SK-N-SH (cell line): ENCODE data around the gene HTRA3. TPM values are rescaled to one million over a fixed set of nuclear protein-coding genes. Genes with fewer than 3 reads are reported as not detected.

Experiments
- CTCF ChIA-PET: fragments of 300-600, 350-600 bp; formaldehyde crosslinking; extraction: SDS; loops from one replicate; lab custom pipeline; 2021; lab: Yijun Ruan, JAX
- POLR2A ChIA-PET: fragments of 350-600 bp; sonication (Branson Sonifier 250); formaldehyde crosslinking; extraction: SDS; loops from one replicate; lab custom pipeline; 2020; ENCODE audit warnings: antibody characterized with exemption, inconsistent platforms; lab: Yijun Ruan, JAX
- DNase-seq: peaks from one replicate; pipeline ENCODE4 v3.0.0; 2012
- H2AFZ ChIP-seq: fragments of 200-600 bp; sonication (generic); 2 replicates; pipeline ENCODE4 v1.8.1; 2016; ENCODE audit warnings: antibody characterized with exemption, mild to moderate bottlenecking, low read depth
- H3F3A ChIP-seq: fragments of 200-600 bp; sonication (generic); replicated peaks from 2 replicates; pipeline ENCODE3; 2016; ENCODE audit warnings: antibody characterized with exemption, mild to moderate bottlenecking; ENCODE audit not compliant: insufficient read depth
- H3K27ac ChIP-seq, 2 experiments: fragments of 200-500 bp in 1 of 2; fragments of 200-600 bp in 1 of 2; sonication (Bioruptor generic) in 1 of 2; sonication (generic), shearing (Covaris generic) in 1 of 2; 2 replicates each; pipeline versions ENCODE4 v1.5.1 to v1.6.1; 2014 to 2016; ENCODE audit warnings: low read depth in 2 of 2, inconsistent platforms in 1 of 2, low read length in 1 of 2, mild to moderate bottlenecking in 1 of 2, mixed read lengths in 1 of 2
- H3K27me3 ChIP-seq: fragments of 200-600 bp; sonication (generic), shearing (Covaris generic); 2 replicates; pipeline ENCODE4 v1.6.1; 2016; ENCODE audit warnings: mixed run types; ENCODE audit not compliant: insufficient read depth
- H3K36me3 ChIP-seq, 2 experiments: fragments of 200-500 bp in 1 of 2; fragments of 200-600 bp in 1 of 2; sonication (Bioruptor generic) in 1 of 2; sonication (generic) in 1 of 2; replicated peaks in 1 of 2; 2 replicates each; pipeline versions ENCODE3 to v1.5.1; 2014 to 2016; ENCODE audit warnings: low read length in 1 of 2, mild to moderate bottlenecking in 1 of 2; ENCODE audit not compliant: insufficient read depth in 2 of 2, control insufficient read depth in 1 of 2
- H3K4me1 ChIP-seq, 2 experiments: fragments of 200-500 bp in 1 of 2; fragments of 200-600 bp in 1 of 2; sonication (Bioruptor generic) in 1 of 2; sonication (generic), shearing (Covaris generic) in 1 of 2; 2 replicates each; pipeline versions ENCODE4 v1.5.1 to v1.6.1; 2014 to 2016; ENCODE audit warnings: low read depth in 1 of 2, low read length in 1 of 2, mixed run types in 1 of 2; ENCODE audit not compliant: insufficient read depth in 2 of 2, control insufficient read depth in 1 of 2
- H3K4me2 ChIP-seq: fragments of 200-600 bp; sonication (generic), shearing (Covaris generic); 2 replicates; pipeline ENCODE4 v1.6.1; 2017; ENCODE audit warnings: mixed run types
- H3K4me3 ChIP-seq, 2 experiments: fragments of 200-500 bp in 1 of 2; fragments of 200-600 bp in 1 of 2; sonication (Bioruptor generic) in 1 of 2; sonication (generic), shearing (Covaris generic) in 1 of 2; 2 replicates each; pipeline versions ENCODE4 v1.5.1 to v1.8.1; 2014 to 2016; ENCODE audit warnings: low read depth in 2 of 2, inconsistent platforms in 1 of 2, low read length in 1 of 2, mild to moderate bottlenecking in 1 of 2, mixed read lengths in 1 of 2, moderate library complexity in 1 of 2
- H3K79me2 ChIP-seq: fragments of 200-600 bp; sonication (generic); 2 replicates; pipeline ENCODE4 v1.8.1; 2017; ENCODE audit warnings: mild to moderate bottlenecking; ENCODE audit not compliant: insufficient read depth
- H3K9ac ChIP-seq: fragments of 200-600 bp; sonication (generic); 2 replicates; pipeline ENCODE4 v1.6.1; 2017; ENCODE audit warnings: mixed run types
- H3K9me2 ChIP-seq: fragments of 200-600 bp; sonication (generic); 2 replicates; pipeline ENCODE4 v1.6.1; 2017; ENCODE audit warnings: mixed run types
- H3K9me3 ChIP-seq: fragments of 200-600 bp; sonication (generic); 2 replicates; pipeline ENCODE4 v1.6.1; 2017; ENCODE audit warnings: mixed run types, mild to moderate bottlenecking, moderate library complexity
- H4K20me1 ChIP-seq: fragments of 200-600 bp; sonication (generic); 2 replicates; pipeline ENCODE4 v1.6.1; 2017; ENCODE audit warnings: mild to moderate bottlenecking, mixed run types; ENCODE audit not compliant: insufficient read depth
- CHD2 ChIP-seq: fragments of 150-350 bp; IDR thresholded peaks from 2 replicates; pipeline ENCODE4 v1.6.1; 2018; ENCODE audit warnings: low read length; ENCODE audit not compliant: partially characterized antibody
- EP300 ChIP-seq, 2 experiments: IDR thresholded peaks; 2 replicates each; pipeline versions ENCODE4 v1.4.0 to v1.6.1; 2012; ENCODE audit warnings: borderline replicate concordance in 1 of 2, low read depth in 1 of 2, low read length in 1 of 2
- EZH2phosphoT487 ChIP-seq: fragments of 200-600 bp; sonication (generic); IDR thresholded peaks from 2 replicates; pipeline ENCODE4 v1.6.1; 2017; ENCODE audit warnings: low read depth, mixed run types, mild to moderate bottlenecking, antibody characterized with exemption, moderate library complexity, borderline replicate concordance
- FOSL2 ChIP-seq: IDR thresholded peaks from 2 replicates; pipeline ENCODE4 v1.4.0; 2012; ENCODE audit warnings: low read depth, mild to moderate bottlenecking, moderate library complexity, borderline replicate concordance
- FOXJ3 ChIP-seq: sonication (generic); formaldehyde crosslinking; IDR thresholded peaks from 2 replicates; pipeline ENCODE4 v1.5.1; 2020; ENCODE audit warnings: mild to moderate bottlenecking, missing genetic modification reagents
- GABPA ChIP-seq: IDR thresholded peaks from 2 replicates; pipeline ENCODE4 v1.4.0; 2012; ENCODE audit warnings: low read depth, mild to moderate bottlenecking
- JUND ChIP-seq: IDR thresholded peaks from 2 replicates; pipeline ENCODE4 v1.4.0; 2012
- MEF2A ChIP-seq: IDR thresholded peaks from 2 replicates; pipeline ENCODE4 v1.4.0; 2012; ENCODE audit warnings: low read depth, borderline replicate concordance
- MXI1 ChIP-seq: IDR thresholded peaks from 2 replicates; pipeline ENCODE4 v1.6.1; 2012; ENCODE audit warnings: mild to moderate bottlenecking, low read depth, low read length, improper control_type of control experiment
- RAD21 ChIP-seq: IDR thresholded peaks from 2 replicates; pipeline ENCODE4 v1.6.1; 2012; ENCODE audit warnings: mild to moderate bottlenecking, low read length
- RCOR1 ChIP-seq: fragments of 150-350 bp; IDR thresholded peaks from 2 replicates; pipeline ENCODE4 v1.6.1; 2017; ENCODE audit warnings: antibody characterized with exemption, low read length
- SIN3A ChIP-seq: IDR thresholded peaks from 2 replicates; pipeline ENCODE4 v1.6.1; 2012; ENCODE audit warnings: low read depth, mild to moderate bottlenecking, low read length, moderate library complexity, borderline replicate concordance
- SMC3 ChIP-seq: IDR thresholded peaks from 2 replicates; pipeline ENCODE4 v1.6.1; 2012; ENCODE audit warnings: low read depth, low read length, improper control_type of control experiment
- TAF1 ChIP-seq: IDR thresholded peaks from 2 replicates; pipeline ENCODE4 v1.6.1; 2012; ENCODE audit warnings: low read depth, mild to moderate bottlenecking, low read length, moderate library complexity, borderline replicate concordance
- TCF12 ChIP-seq: IDR thresholded peaks from 2 replicates; pipeline ENCODE4 v1.4.0; 2012
- YY1 ChIP-seq: IDR thresholded peaks from 2 replicates; pipeline ENCODE4 v1.4.0; 2012; ENCODE audit warnings: low read depth, mild to moderate bottlenecking
- WGBS: methylation state at CpG from one replicate; pipeline ENCODE4 v1.1.6; 2017; ENCODE audit warnings: low lambda C conversion rate; 5-methylcytosine and 5-hydroxymethylcytosine counted together
- polyA plus RNA-seq, 3 experiments: library from polyadenylated mRNA; depleted of rRNA; stranded (reverse); fragments of >200 nt; gene quantifications; 2 replicates each; pipeline ENCODE4 v1.2.3, GENCODE V29; 2012
- TF ChIP-seq, protein P1 (sequence below): IDR thresholded peaks from 2 replicates; pipeline ENCODE4 v1.6.1; 2012; ENCODE audit warnings: mild to moderate bottlenecking, low read depth, low read length, moderate library complexity
- TF ChIP-seq, protein P2 (sequence below): IDR thresholded peaks from 2 replicates; pipeline ENCODE4 v1.4.0; 2012; ENCODE audit warnings: low read depth, borderline replicate concordance
- TF ChIP-seq, protein P3 (sequence below): IDR thresholded peaks from 2 replicates; pipeline ENCODE4 v1.4.0; 2012; ENCODE audit warnings: low read depth

HTRA3 gene
- polyA plus RNA-seq, 1 of the 3 experiments (the other 2 are of a cell fraction), result 0.05 TPM

- Histone ChIP-seq H3K4me3 (no peak overlapping the region), H4K20me1 (no peaks in the 10 kb centered on the region), H3K9me3 (no peaks in the 10 kb centered on the region), H3K79me2 (no peaks in the 10 kb centered on the region), H3F3A (no peaks in the 10 kb centered on the region), H2AFZ (no peak overlapping the region), H3K4me1 (peaks cover 0 to 9% of the 10 kb centered on the region in 2 experiments; a peak in 1 of 4 replicates), H3K36me3 (no peaks in the 10 kb centered on the region), H3K27ac (no peak overlapping the region), H3K27me3 (no peaks in the 10 kb centered on the region), H3K9ac (no peak overlapping the region), H3K4me2 (no peak overlapping the region), H3K9me2 (no peaks in the 10 kb centered on the region)
- 73% methylated on average over 4 of the region's 5 CpGs for WGBS
- POLR2A ChIA-PET, result no interaction called here
- CTCF ChIA-PET, result interaction anchor here (1.1 kb wide), 1 partner anchor 20 kb away, joined by 4 read pairs; no protein-coding TSS in a partner anchor
- DNase-seq, result no peak
- TF ChIP-seq EZH2phosphoT487, result no peak
- TF ChIP-seq, protein P1, sequence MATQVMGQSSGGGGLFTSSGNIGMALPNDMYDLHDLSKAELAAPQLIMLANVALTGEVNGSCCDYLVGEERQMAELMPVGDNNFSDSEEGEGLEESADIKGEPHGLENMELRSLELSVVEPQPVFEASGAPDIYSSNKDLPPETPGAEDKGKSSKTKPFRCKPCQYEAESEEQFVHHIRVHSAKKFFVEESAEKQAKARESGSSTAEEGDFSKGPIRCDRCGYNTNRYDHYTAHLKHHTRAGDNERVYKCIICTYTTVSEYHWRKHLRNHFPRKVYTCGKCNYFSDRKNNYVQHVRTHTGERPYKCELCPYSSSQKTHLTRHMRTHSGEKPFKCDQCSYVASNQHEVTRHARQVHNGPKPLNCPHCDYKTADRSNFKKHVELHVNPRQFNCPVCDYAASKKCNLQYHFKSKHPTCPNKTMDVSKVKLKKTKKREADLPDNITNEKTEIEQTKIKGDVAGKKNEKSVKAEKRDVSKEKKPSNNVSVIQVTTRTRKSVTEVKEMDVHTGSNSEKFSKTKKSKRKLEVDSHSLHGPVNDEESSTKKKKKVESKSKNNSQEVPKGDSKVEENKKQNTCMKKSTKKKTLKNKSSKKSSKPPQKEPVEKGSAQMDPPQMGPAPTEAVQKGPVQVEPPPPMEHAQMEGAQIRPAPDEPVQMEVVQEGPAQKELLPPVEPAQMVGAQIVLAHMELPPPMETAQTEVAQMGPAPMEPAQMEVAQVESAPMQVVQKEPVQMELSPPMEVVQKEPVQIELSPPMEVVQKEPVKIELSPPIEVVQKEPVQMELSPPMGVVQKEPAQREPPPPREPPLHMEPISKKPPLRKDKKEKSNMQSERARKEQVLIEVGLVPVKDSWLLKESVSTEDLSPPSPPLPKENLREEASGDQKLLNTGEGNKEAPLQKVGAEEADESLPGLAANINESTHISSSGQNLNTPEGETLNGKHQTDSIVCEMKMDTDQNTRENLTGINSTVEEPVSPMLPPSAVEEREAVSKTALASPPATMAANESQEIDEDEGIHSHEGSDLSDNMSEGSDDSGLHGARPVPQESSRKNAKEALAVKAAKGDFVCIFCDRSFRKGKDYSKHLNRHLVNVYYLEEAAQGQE, result no peak
- TF ChIP-seq RAD21, result no peak
- no peak for TF ChIP-seq MXI1
- TF ChIP-seq SIN3A, result no peak
- no peak for TF ChIP-seq FOXJ3
- TF ChIP-seq YY1, result no peak
- TF ChIP-seq TAF1, result no peak
- TF ChIP-seq, protein P2, sequence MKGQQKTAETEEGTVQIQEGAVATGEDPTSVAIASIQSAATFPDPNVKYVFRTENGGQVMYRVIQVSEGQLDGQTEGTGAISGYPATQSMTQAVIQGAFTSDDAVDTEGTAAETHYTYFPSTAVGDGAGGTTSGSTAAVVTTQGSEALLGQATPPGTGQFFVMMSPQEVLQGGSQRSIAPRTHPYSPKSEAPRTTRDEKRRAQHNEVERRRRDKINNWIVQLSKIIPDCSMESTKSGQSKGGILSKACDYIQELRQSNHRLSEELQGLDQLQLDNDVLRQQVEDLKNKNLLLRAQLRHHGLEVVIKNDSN, result no peak
- TF ChIP-seq, protein P3, sequence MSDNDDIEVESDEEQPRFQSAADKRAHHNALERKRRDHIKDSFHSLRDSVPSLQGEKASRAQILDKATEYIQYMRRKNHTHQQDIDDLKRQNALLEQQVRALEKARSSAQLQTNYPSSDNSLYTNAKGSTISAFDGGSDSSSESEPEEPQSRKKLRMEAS, result no peak
- TF ChIP-seq FOSL2, result no peak
- no peak for TF ChIP-seq EP300 (IDR thresholded peaks at IDR 0.05; ENCODE audit: borderline replicate concordance in 1 of 2, low read depth in 1 of 2, low read length in 1 of 2)
- TF ChIP-seq SMC3, result no peak
- TF ChIP-seq GABPA, result no peak
- TF ChIP-seq RCOR1, result no peak
- TF ChIP-seq TCF12, result no peak
- TF ChIP-seq JUND, result no peak
- TF ChIP-seq CHD2, result no peak
- TF ChIP-seq MEF2A, result no peak
Observed at GRCh38 chr4:8323947-8324555, 54.5 kb downstream of the HTRA3 start.
